ENCODE measurements around the gene TFIP11.

The TFIP11 gene

GRCh38 chr22:26466196-26466595 lies 46.1 kb downstream of the TFIP11 start:
- no peak overlapping the region for H3K4me2 ChIP-seq
- H3K27ac ChIP-seq: no peak overlapping the region
- H3K9ac ChIP-seq: no peak overlapping the region
- H3K4me1 ChIP-seq (ENCODE audit: low read depth, poor library complexity, severe bottlenecking): no peaks in the 10 kb centered on the region
- H3K27me3 ChIP-seq (ENCODE audit: insufficient read depth, low read depth): no peaks in the 10 kb centered on the region
- H3K4me3 ChIP-seq (IDR thresholded peaks at IDR 0.05; ENCODE audit: insufficient read depth, low read depth, low read length): no peak overlapping the region
- H2AFZ ChIP-seq (ENCODE audit: low read depth): no peak overlapping the region
- TF ChIP-seq, protein P1, sequence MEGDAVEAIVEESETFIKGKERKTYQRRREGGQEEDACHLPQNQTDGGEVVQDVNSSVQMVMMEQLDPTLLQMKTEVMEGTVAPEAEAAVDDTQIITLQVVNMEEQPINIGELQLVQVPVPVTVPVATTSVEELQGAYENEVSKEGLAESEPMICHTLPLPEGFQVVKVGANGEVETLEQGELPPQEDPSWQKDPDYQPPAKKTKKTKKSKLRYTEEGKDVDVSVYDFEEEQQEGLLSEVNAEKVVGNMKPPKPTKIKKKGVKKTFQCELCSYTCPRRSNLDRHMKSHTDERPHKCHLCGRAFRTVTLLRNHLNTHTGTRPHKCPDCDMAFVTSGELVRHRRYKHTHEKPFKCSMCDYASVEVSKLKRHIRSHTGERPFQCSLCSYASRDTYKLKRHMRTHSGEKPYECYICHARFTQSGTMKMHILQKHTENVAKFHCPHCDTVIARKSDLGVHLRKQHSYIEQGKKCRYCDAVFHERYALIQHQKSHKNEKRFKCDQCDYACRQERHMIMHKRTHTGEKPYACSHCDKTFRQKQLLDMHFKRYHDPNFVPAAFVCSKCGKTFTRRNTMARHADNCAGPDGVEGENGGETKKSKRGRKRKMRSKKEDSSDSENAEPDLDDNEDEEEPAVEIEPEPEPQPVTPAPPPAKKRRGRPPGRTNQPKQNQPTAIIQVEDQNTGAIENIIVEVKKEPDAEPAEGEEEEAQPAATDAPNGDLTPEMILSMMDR (conservative IDR thresholded peaks at IDR 0.05; ENCODE audit: low read depth, low read length): no peak
- H3K79me2 ChIP-seq (ENCODE audit: insufficient read depth, low read depth): no peaks in the 10 kb centered on the region
- H4K20me1 ChIP-seq (ENCODE audit: insufficient read depth): no peaks in the 10 kb centered on the region
- H3K36me3 ChIP-seq (ENCODE audit: insufficient read depth): no peaks in the 10 kb centered on the region

- Histone ChIP-seq H3K79me2 (ENCODE audit: insufficient read depth, low read depth) (no peaks in the 10 kb centered on the region), H3K4me3 (IDR thresholded peaks at IDR 0.05; ENCODE audit: insufficient read depth, low read depth, low read length) (no peak overlapping the region), H3K27me3 (ENCODE audit: insufficient read depth, low read depth) (no peaks in the 10 kb centered on the region), H2AFZ (ENCODE audit: low read depth) (no peak overlapping the region), H3K27ac (no peak overlapping the region), H3K4me1 (ENCODE audit: low read depth, poor library complexity, severe bottlenecking) (no peaks in the 10 kb centered on the region), H3K9ac (no peak overlapping the region), H3K4me2 (no peak overlapping the region), H3K36me3 (ENCODE audit: insufficient read depth) (no peaks in the 10 kb centered on the region), H4K20me1 (ENCODE audit: insufficient read depth) (no peaks in the 10 kb centered on the region)
- TF ChIP-seq, protein P1 (conservative IDR thresholded peaks at IDR 0.05; ENCODE audit: low read depth, low read length): no peak
Observed at GRCh38 chr22:26464312-26464711, 48.0 kb downstream of the TFIP11 start.

DNA sequence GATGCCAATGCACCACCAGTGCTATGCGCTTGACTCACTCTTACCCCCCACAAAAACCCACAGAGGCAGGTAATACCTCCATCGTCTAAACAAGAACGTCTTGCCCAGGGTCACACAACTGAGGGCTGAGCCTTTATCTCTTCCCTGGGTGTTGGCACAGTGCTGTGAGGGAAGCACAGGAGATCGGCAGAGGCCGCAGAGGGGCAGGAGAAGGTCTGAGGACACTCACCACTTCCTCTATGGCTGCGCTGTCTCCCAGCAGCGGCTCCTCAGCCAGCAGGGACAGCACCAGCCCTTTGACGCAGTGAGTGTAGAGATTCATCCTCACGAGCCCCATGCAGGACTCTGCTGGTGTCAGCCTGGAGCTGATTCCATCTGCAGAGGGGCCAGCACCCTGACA lies 48.6 kb downstream of the TFIP11 start:
- TF ChIP-seq, protein P1 (conservative IDR thresholded peaks at IDR 0.05; ENCODE audit: low read depth, low read length): no peak
- no peak overlapping the region for H3K9ac ChIP-seq
- no peak overlapping the region for H3K4me3 ChIP-seq (IDR thresholded peaks at IDR 0.05; ENCODE audit: insufficient read depth, low read depth, low read length)
- no peak overlapping the region for H2AFZ ChIP-seq (ENCODE audit: low read depth)
- no peaks in the 10 kb centered on the region for H3K4me1 ChIP-seq (ENCODE audit: low read depth, poor library complexity, severe bottlenecking)
- no peak overlapping the region for H3K27ac ChIP-seq
- H3K36me3 ChIP-seq (ENCODE audit: insufficient read depth): no peaks in the 10 kb centered on the region
- H3K4me2 ChIP-seq: no peak overlapping the region
- H3K79me2 ChIP-seq (ENCODE audit: insufficient read depth, low read depth): no peaks in the 10 kb centered on the region
- no peaks in the 10 kb centered on the region for H4K20me1 ChIP-seq (ENCODE audit: insufficient read depth)
- H3K27me3 ChIP-seq (ENCODE audit: insufficient read depth, low read depth): no peaks in the 10 kb centered on the region

GRCh38 chr22:26463101-26463661 lies 49.1 kb downstream of the TFIP11 start:
- TF ChIP-seq, protein P1 (conservative IDR thresholded peaks at IDR 0.05; ENCODE audit: low read depth, low read length): no peak
- Histone ChIP-seq H3K9ac (no peak overlapping the region), H3K4me3 (IDR thresholded peaks at IDR 0.05; ENCODE audit: insufficient read depth, low read depth, low read length) (no peak overlapping the region), H3K27ac (no peak overlapping the region), H3K36me3 (ENCODE audit: insufficient read depth) (no peaks in the 10 kb centered on the region), H3K79me2 (ENCODE audit: insufficient read depth, low read depth) (no peaks in the 10 kb centered on the region), H3K4me2 (no peak overlapping the region), H3K4me1 (ENCODE audit: low read depth, poor library complexity, severe bottlenecking) (no peaks in the 10 kb centered on the region), H4K20me1 (ENCODE audit: insufficient read depth) (no peaks in the 10 kb centered on the region), H2AFZ (ENCODE audit: low read depth) (no peak overlapping the region), H3K27me3 (ENCODE audit: insufficient read depth, low read depth) (no peaks in the 10 kb centered on the region)

All from KMS-11 (cell line).